ENCODE data around the gene LCLAT1. TPM values are rescaled to one million over a fixed set of nuclear protein-coding genes. Genes with fewer than 3 reads are reported as not detected.
A peak's percentile ranks its signal among the peaks of the same experiment; 100 is the strongest.

LCLAT1 gene
- polyA plus RNA-seq, 1 experiment, result 25.2 TPM

DNA sequence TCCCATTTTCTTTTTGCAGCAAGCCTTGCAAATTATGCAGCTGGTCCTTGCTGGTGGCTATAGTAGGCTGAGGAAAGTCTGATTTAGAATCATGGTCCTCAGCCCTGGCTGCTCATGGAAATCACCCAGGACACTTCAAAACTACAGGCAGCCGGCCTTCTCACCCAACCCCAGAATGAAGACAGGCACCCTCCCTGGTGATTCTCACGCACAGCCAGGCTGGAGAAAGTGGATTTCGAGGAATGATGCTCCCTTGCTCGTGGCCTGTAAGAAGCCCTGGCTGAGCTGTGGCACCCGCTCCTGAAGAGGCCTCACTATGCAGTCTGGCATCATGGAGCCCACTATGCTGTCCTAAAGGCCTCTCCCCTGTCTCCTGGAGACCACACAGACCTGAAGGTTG is 202.8 kb downstream of the LCLAT1 start:
- Histone ChIP-seq H3K4me3 (ENCODE audit: low read depth, low read length) (no peak overlapping the region), H3K27me3 (ENCODE audit: control insufficient read depth, insufficient read depth, low read length) (no peaks in the 10 kb centered on the region), H3K9me3 (ENCODE audit: control insufficient read depth, insufficient read depth, low read length) (no peaks in the 10 kb centered on the region), H3K27ac (ENCODE audit: low read depth, low read length) (no peak overlapping the region)
- ChIA-PET CTCF (interaction anchor here (1.6 kb wide), 1 partner anchor 485 kb away, joined by 4 read pairs; no protein-coding TSS in a partner anchor), POLR2A (no interaction called here)
- DNase-seq (ENCODE audit: low read depth, low spot score), result no peak
- TF ChIP-seq, protein P1, sequence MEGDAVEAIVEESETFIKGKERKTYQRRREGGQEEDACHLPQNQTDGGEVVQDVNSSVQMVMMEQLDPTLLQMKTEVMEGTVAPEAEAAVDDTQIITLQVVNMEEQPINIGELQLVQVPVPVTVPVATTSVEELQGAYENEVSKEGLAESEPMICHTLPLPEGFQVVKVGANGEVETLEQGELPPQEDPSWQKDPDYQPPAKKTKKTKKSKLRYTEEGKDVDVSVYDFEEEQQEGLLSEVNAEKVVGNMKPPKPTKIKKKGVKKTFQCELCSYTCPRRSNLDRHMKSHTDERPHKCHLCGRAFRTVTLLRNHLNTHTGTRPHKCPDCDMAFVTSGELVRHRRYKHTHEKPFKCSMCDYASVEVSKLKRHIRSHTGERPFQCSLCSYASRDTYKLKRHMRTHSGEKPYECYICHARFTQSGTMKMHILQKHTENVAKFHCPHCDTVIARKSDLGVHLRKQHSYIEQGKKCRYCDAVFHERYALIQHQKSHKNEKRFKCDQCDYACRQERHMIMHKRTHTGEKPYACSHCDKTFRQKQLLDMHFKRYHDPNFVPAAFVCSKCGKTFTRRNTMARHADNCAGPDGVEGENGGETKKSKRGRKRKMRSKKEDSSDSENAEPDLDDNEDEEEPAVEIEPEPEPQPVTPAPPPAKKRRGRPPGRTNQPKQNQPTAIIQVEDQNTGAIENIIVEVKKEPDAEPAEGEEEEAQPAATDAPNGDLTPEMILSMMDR (IDR thresholded peaks at IDR 0.05; ENCODE audit: low read depth, low read length), result no peak

- no peaks in the 10 kb centered on the region for H3K9me3 ChIP-seq (ENCODE audit: control insufficient read depth, insufficient read depth, low read length)
- H3K27me3 ChIP-seq (ENCODE audit: control insufficient read depth, insufficient read depth, low read length), result no peaks in the 10 kb centered on the region
- no peak for DNase-seq (ENCODE audit: low read depth, low spot score)
- no peak overlapping the region for H3K27ac ChIP-seq (ENCODE audit: low read depth, low read length)
- no peak overlapping the region for H3K4me3 ChIP-seq (ENCODE audit: low read depth, low read length)
- POLR2A ChIA-PET, result no interaction called here
- TF ChIP-seq, protein P1 (IDR thresholded peaks at IDR 0.05; ENCODE audit: low read depth, low read length), result no peak
- CTCF ChIA-PET, result interaction anchor here (0.8 to 3.0 kb wide), 2 partner anchors 13 to 59 kb away, joined by 3 to 7 read pairs; no protein-coding TSS in a partner anchor
Observed at GRCh38 chr2:30652271-30652915, 205.3 kb downstream of the LCLAT1 start.

DNA sequence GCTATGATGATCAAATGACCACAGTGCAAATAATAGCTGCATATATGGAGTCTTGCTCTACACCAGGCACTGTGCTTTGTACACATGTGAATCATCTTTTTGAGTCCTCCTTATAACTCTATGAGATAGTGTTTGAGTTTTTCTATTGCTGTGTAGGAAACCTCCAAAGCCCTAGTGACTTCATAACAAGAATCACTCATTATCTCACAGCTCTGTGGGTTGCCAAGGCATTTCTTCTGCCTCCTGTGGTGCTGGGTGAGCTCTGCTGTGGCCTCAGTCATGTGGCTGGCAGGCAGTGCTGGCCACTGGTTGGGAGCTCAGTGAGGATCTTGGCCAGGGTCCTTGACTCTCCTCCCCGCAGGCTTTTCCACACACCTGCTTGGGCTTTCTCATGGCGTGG is 206.8 kb downstream of the LCLAT1 start:
- H3K9me3 ChIP-seq (ENCODE audit: control insufficient read depth, insufficient read depth, low read length), result no peaks in the 10 kb centered on the region
- H3K27me3 ChIP-seq (ENCODE audit: control insufficient read depth, insufficient read depth, low read length), result no peaks in the 10 kb centered on the region
- H3K4me3 ChIP-seq (ENCODE audit: low read depth, low read length), result no peak overlapping the region
- CTCF ChIA-PET, result interaction anchor here (0.6 to 3.0 kb wide), 7 partner anchors 33 to 489 kb away, joined by 3 to 10 read pairs (median 5); no protein-coding TSS in a partner anchor
- TF ChIP-seq, protein P1 (IDR thresholded peaks at IDR 0.05; ENCODE audit: low read depth, low read length), result no peak
- DNase-seq (ENCODE audit: low read depth, low spot score), result no peak
- POLR2A ChIA-PET, result interaction anchor here (0.7 to 1.0 kb wide), 3 partner anchors 12 to 507 kb away, joined by 3 to 4 read pairs (median 3); partner anchors contain the start of gene YPEL5
- peak overlapping the region; percentile 11 for H3K27ac ChIP-seq (ENCODE audit: low read depth, low read length)

- TF ChIP-seq, protein P1 (IDR thresholded peaks at IDR 0.05; ENCODE audit: low read depth, low read length), result no peak
- Histone ChIP-seq H3K4me3 (ENCODE audit: low read depth, low read length) (no peak overlapping the region), H3K27me3 (ENCODE audit: control insufficient read depth, insufficient read depth, low read length) (no peaks in the 10 kb centered on the region), H3K9me3 (ENCODE audit: control insufficient read depth, insufficient read depth, low read length) (no peaks in the 10 kb centered on the region), H3K27ac (ENCODE audit: low read depth, low read length) (no peak overlapping the region)
- CTCF ChIA-PET, result interaction anchor here (0.7 to 2.5 kb wide), 4 partner anchors 32 to 489 kb away, joined by 3 to 10 read pairs (median 5); no protein-coding TSS in a partner anchor
- POLR2A ChIA-PET, result interaction anchor here (0.7 to 1.2 kb wide), 2 partner anchors 11 to 508 kb away, joined by 3 read pairs; partner anchors contain the start of gene YPEL5
- DNase-seq (ENCODE audit: low read depth, low spot score), result no peak
Observed at GRCh38 chr2:30654404-30654803, 207.4 kb downstream of the LCLAT1 start.

- no peaks in the 10 kb centered on the region for H3K9me3 ChIP-seq (ENCODE audit: control insufficient read depth, insufficient read depth, low read length)
- peak overlapping the region; percentile 70 for H3K27ac ChIP-seq (ENCODE audit: low read depth, low read length)
- TF ChIP-seq, protein P1 (IDR thresholded peaks at IDR 0.05; ENCODE audit: low read depth, low read length), result no peak
- POLR2A ChIA-PET, result interaction anchor here (0.6 to 2.2 kb wide), 3 partner anchors 10 to 394 kb away, joined by 3 to 8 read pairs (median 5); no protein-coding TSS in a partner anchor
- DNase-seq (ENCODE audit: low read depth, low spot score), result no peak
- no peaks in the 10 kb centered on the region for H3K27me3 ChIP-seq (ENCODE audit: control insufficient read depth, insufficient read depth, low read length)
- CTCF ChIA-PET, result interaction anchor here (1.3 to 2.5 kb wide), 3 partner anchors 31 to 490 kb away, joined by 5 to 10 read pairs (median 5); no protein-coding TSS in a partner anchor
- no peak overlapping the region for H3K4me3 ChIP-seq (ENCODE audit: low read depth, low read length)
Observed at GRCh38 chr2:30655211-30655610, 208.2 kb downstream of the LCLAT1 start.
